Gastroesophageal sphincter (tissue), 3 donors: ENCODE data around the gene SPTBN5.

Experiments used
- POLR2A ChIP-seq, 2 donors: fragments of 450-650 bp; IDR thresholded peaks; one replicate each; pipeline ENCODE4 v1.6.1; 2017; ENCODE audit warnings: antibody characterized with exemption in 2 of 2, mild to moderate bottlenecking in 2 of 2, moderate library complexity in 1 of 2
- TF ChIP-seq, protein P1 (sequence below), 4 experiments: fragments of 200-600 bp in 2 of 4; fragments of 450-650 bp in 2 of 4; sonication (generic) in 1 of 4; IDR thresholded peaks; one replicate each; pipeline ENCODE4 v1.5.1; 2017 to 2019; ENCODE audit warnings: antibody characterized with exemption in 4 of 4, mild to moderate bottlenecking in 2 of 4, moderate library complexity in 2 of 4

DNA sequence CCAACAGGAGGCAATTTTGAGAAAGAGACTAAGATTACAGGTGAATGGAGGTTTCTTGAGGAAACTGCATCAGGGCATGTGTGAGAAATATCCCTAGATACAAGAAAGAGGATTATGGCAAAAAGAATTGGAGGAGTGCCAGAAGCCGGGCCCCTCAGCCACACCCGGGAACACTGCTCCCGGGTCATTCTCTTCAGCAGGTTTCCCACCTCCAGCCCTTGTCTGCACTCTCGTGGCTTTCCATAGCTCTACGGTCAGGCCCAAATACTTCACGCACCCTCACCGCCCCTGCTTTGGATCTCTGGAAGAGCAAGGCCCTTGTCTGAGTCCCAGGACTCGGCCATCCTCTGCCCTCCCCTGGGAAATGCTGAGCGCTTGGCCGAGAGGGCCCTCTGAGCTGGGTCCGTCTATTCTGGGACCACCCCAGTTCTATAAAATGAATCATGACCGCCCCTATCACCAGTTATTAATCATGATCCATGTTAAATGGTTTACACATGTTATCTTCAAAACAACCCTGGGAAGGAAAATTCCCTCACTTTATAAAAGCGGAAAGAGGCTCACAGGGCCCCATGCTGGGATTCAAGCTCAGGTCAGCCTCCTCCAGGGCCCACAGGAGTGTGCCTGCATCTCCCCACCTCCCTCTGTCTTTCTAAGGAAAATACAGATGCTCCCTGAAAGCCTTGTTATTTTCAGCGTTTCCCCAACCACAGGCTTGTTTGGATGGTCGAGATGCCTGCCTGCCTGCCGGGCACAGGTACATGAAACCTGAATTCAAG lies 38.8 kb upstream of the SPTBN5 start:
- TF ChIP-seq, protein P1, sequence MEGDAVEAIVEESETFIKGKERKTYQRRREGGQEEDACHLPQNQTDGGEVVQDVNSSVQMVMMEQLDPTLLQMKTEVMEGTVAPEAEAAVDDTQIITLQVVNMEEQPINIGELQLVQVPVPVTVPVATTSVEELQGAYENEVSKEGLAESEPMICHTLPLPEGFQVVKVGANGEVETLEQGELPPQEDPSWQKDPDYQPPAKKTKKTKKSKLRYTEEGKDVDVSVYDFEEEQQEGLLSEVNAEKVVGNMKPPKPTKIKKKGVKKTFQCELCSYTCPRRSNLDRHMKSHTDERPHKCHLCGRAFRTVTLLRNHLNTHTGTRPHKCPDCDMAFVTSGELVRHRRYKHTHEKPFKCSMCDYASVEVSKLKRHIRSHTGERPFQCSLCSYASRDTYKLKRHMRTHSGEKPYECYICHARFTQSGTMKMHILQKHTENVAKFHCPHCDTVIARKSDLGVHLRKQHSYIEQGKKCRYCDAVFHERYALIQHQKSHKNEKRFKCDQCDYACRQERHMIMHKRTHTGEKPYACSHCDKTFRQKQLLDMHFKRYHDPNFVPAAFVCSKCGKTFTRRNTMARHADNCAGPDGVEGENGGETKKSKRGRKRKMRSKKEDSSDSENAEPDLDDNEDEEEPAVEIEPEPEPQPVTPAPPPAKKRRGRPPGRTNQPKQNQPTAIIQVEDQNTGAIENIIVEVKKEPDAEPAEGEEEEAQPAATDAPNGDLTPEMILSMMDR (IDR thresholded peaks at IDR 0.05): no peak
- no peak for TF ChIP-seq POLR2A (IDR thresholded peaks at IDR 0.05)
